Measurements from ENCODE around the gene TENM3.

TENM3 gene

DNA sequence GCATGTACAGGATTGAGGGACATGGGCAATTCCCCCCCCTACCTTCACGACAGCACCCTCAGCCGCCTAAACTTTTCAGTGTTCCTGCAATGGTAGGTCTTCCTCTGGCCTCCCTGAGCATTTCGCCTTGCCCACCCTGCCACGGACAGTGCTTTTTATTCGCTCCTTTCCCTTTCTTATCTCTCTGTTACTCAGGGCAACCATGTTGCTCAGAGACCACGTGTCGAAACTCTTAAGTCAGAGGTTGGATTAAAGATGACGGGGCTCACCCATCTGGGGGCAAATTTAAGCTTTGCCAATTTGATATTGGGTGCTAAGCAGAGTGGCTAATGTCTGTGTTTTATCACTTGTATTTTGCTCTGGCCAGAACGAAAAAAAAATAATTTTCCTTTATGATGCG, 20.4 kb downstream of the TENM3 start:
- DNase-seq (ENCODE audit: insufficient read length, low spot score) (no peak), FAIRE-seq (no peak)
- TF ChIP-seq, protein P1, sequence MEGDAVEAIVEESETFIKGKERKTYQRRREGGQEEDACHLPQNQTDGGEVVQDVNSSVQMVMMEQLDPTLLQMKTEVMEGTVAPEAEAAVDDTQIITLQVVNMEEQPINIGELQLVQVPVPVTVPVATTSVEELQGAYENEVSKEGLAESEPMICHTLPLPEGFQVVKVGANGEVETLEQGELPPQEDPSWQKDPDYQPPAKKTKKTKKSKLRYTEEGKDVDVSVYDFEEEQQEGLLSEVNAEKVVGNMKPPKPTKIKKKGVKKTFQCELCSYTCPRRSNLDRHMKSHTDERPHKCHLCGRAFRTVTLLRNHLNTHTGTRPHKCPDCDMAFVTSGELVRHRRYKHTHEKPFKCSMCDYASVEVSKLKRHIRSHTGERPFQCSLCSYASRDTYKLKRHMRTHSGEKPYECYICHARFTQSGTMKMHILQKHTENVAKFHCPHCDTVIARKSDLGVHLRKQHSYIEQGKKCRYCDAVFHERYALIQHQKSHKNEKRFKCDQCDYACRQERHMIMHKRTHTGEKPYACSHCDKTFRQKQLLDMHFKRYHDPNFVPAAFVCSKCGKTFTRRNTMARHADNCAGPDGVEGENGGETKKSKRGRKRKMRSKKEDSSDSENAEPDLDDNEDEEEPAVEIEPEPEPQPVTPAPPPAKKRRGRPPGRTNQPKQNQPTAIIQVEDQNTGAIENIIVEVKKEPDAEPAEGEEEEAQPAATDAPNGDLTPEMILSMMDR (IDR thresholded peaks at IDR 0.05; ENCODE audit: insufficient read depth, missing control alignments), result no peak

DNA sequence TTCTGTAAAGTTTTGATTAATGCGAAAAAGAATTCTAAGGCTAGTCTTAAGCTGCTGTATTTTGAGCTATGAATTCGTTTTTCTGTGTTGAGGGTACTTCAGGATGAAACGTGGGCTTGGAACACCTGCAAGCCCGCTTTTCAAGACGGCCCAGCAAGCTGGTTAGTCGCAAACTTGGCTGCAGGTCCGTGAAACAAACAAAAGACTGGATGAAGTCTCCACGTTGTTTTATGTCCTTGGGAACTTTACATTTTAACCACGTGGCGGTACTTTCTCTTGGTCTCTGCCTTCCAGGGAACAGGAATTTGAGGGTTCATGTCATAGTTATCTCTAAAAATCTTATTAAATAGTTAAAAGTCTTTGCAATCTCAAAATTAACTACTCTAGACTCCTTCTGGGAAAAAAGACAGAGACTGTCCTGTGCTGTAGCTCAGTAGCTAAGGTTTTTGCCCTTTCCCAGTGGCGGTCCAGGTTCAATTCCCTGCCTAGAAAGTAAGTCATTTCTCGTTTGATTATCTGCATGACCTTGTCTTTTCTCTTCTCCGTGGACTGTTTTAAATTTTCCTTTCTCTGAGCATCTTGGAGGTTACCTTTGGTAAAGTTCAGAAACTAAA, 21.0 kb downstream of the TENM3 start:
- TF ChIP-seq, protein P1 (IDR thresholded peaks at IDR 0.05; ENCODE audit: insufficient read depth, missing control alignments), result no peak
- FAIRE-seq (no peak), DNase-seq (ENCODE audit: insufficient read length, low spot score) (no peak)

DNA sequence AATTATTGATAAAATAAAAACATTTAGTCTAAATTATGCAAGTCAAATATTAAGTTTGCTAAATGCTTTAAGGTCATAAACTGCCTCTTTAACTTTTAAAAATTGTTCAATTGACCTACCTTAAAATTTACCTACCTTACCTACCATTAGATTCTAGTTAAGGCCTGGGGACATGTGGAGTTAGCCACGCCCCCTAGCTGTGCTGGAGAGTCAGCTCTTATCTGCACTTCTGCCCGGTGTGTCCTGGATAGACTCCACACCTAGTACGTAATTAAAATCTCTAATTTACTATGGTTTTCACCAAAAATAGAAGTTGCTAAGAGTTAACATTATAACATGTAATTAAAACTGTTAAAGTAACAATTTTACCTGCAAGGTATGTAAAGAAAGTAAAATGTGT, 22.7 kb downstream of the TENM3 start:
- FAIRE-seq (no peak), DNase-seq (ENCODE audit: insufficient read length, low spot score) (no peak)
- TF ChIP-seq, protein P1 (IDR thresholded peaks at IDR 0.05; ENCODE audit: insufficient read depth, missing control alignments), result no peak

DNA sequence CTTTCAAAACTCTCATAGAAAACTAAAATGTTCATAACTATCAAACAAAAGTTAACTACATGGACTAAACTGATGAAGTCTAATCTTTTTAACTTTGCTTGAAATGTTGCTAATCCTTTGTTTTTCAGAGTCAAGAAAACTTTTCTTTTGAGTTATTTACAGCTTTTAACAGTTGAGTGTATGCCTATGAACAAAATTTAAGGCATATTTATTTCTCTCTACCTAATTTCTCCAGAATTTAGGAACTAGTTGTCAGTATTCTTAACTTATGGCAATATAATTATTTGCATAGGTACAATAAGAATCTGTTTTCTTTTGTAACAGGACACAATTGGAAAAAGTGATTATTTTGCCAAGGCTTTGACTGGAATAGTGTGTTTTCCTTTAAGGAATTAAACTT, 23.8 kb downstream of the TENM3 start:
- FAIRE-seq (no peak), DNase-seq (ENCODE audit: insufficient read length, low spot score) (no peak)
- TF ChIP-seq, protein P1 (IDR thresholded peaks at IDR 0.05; ENCODE audit: insufficient read depth, missing control alignments), result no peak

GRCh38 chr4:182268966-182269365, 25.8 kb downstream of the TENM3 start:
- TF ChIP-seq, protein P1 (IDR thresholded peaks at IDR 0.05; ENCODE audit: insufficient read depth, missing control alignments), result no peak
- no peak for FAIRE-seq
- no peak for DNase-seq (ENCODE audit: insufficient read length, low spot score)

- TF ChIP-seq, protein P1 (IDR thresholded peaks at IDR 0.05; ENCODE audit: insufficient read depth, missing control alignments), result no peak
- FAIRE-seq (peak; percentile 96), DNase-seq (ENCODE audit: insufficient read length, low spot score) (no peak)
Measured at GRCh38 chr4:182271731-182272130, 28.5 kb downstream of the TENM3 start.

- peak; percentile 79 for FAIRE-seq
- TF ChIP-seq, protein P1 (IDR thresholded peaks at IDR 0.05; ENCODE audit: insufficient read depth, missing control alignments), result no peak
- no peak for DNase-seq (ENCODE audit: insufficient read length, low spot score)
Measured at GRCh38 chr4:182272151-182272550, 28.9 kb downstream of the TENM3 start.

Measured in D721Med (cell line).